H1 (cell line): Measurements from ENCODE around the gene PPM1G. TPM values are rescaled to one million over a fixed set of nuclear protein-coding genes. Genes with fewer than 3 reads are reported as not detected.

Experiments used
- SP2 ChIP-seq: IDR thresholded peaks from 2 replicates; pipeline ENCODE4 v1.6.1; 2012; ENCODE audit warnings: mild to moderate bottlenecking, low read length, inconsistent platforms
- polyA plus RNA-seq, 7 experiments: library from polyadenylated mRNA; depleted of rRNA in 3 of 7; stranded (reverse) in 5 of 7; unstranded in 2 of 7; fragments of >200 nt in 5 of 7; fragments of 200-250 nt in 2 of 7; gene quantifications; 1 replicate in 5 of 7; 2 replicates in 1 of 7; 4 replicates in 1 of 7; pipeline versions ENCODE4 v1.2.1 to v1.2.3, GENCODE V29; 2011 to 2013; ENCODE audit warnings: missing spikeins in 2 of 7, mixed read lengths in 2 of 7
- total RNA-seq: library from RNA; stranded (reverse); fragmentation: NEBNext Ultra II Directional; extraction: Animal tissue kit (Norgen Biotek cat#: 25700); gene quantifications from 2 replicates; pipeline ENCODE4 v1.2.1, GENCODE V29; 2021
- TF ChIP-seq, protein P1 (sequence below): fragments of 300-600 bp; sonication (generic); IDR thresholded peaks from 2 replicates; pipeline ENCODE4 v1.7.1; 2012; ENCODE audit warnings: low read length, moderate library complexity, mild to moderate bottlenecking, inconsistent platforms; ENCODE audit not compliant: insufficient replicate concordance
- TF ChIP-seq, protein P2 (sequence below), 3 experiments: IDR thresholded peaks; 1 replicate in 2 of 3; 2 replicates in 1 of 3; pipeline versions ENCODE4 v1.5.1 to v1.6.1; 2011; ENCODE audit warnings: low read length in 3 of 3, mild to moderate bottlenecking in 3 of 3, inconsistent platforms in 2 of 3, low read depth in 1 of 3, moderate library complexity in 1 of 3; ENCODE audit not compliant: insufficient read depth in 1 of 3; ENCODE audit errors: control extremely low read depth in 1 of 3

Gene PPM1G
- total and polyA plus RNA-seq, 2 of the 8 experiments (the other 6 are each of a cell fraction or from before 2014, with no cell fraction given) = 73.3 to 203 TPM

DNA sequence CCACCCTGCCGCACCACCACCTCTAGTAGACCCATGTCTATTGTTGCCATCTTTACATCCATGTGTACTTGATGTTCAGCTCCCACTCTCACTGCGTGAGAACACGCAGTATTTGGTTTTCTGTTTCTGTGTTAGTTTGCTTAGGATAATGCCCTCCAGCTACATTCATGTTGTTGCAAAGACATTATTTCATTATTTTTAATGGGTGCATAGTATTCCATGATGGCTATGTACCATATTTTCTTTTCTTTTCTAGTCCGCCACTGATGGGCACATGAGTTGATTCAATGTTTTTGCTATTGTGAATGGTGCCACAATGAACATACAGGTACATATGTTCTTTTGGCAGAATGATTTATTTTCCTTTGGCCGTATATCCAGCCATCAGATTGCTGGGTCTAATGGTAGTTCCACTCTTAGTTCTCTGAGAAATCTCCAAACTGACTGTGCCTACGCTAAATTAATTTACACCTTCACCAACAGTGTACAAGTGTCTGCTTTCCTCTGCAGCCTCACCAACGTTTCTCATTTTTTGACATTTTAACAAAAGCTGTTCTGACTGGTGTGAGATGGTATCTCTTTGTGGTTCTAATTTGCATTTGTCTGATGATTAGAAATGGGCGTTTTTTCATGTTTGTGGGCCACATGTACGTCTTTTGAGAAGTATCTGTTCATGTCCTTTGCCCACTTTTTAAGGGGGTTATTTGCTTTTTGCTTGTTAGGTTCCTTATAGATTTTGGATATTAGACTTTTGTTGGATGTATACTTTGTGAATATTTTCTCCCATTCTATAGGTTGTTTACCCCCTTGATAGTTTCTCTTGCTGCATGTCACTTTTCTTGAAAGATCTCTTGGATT lies 18.3 kb downstream of the PPM1G start (continued):
- TF ChIP-seq, protein P1, sequence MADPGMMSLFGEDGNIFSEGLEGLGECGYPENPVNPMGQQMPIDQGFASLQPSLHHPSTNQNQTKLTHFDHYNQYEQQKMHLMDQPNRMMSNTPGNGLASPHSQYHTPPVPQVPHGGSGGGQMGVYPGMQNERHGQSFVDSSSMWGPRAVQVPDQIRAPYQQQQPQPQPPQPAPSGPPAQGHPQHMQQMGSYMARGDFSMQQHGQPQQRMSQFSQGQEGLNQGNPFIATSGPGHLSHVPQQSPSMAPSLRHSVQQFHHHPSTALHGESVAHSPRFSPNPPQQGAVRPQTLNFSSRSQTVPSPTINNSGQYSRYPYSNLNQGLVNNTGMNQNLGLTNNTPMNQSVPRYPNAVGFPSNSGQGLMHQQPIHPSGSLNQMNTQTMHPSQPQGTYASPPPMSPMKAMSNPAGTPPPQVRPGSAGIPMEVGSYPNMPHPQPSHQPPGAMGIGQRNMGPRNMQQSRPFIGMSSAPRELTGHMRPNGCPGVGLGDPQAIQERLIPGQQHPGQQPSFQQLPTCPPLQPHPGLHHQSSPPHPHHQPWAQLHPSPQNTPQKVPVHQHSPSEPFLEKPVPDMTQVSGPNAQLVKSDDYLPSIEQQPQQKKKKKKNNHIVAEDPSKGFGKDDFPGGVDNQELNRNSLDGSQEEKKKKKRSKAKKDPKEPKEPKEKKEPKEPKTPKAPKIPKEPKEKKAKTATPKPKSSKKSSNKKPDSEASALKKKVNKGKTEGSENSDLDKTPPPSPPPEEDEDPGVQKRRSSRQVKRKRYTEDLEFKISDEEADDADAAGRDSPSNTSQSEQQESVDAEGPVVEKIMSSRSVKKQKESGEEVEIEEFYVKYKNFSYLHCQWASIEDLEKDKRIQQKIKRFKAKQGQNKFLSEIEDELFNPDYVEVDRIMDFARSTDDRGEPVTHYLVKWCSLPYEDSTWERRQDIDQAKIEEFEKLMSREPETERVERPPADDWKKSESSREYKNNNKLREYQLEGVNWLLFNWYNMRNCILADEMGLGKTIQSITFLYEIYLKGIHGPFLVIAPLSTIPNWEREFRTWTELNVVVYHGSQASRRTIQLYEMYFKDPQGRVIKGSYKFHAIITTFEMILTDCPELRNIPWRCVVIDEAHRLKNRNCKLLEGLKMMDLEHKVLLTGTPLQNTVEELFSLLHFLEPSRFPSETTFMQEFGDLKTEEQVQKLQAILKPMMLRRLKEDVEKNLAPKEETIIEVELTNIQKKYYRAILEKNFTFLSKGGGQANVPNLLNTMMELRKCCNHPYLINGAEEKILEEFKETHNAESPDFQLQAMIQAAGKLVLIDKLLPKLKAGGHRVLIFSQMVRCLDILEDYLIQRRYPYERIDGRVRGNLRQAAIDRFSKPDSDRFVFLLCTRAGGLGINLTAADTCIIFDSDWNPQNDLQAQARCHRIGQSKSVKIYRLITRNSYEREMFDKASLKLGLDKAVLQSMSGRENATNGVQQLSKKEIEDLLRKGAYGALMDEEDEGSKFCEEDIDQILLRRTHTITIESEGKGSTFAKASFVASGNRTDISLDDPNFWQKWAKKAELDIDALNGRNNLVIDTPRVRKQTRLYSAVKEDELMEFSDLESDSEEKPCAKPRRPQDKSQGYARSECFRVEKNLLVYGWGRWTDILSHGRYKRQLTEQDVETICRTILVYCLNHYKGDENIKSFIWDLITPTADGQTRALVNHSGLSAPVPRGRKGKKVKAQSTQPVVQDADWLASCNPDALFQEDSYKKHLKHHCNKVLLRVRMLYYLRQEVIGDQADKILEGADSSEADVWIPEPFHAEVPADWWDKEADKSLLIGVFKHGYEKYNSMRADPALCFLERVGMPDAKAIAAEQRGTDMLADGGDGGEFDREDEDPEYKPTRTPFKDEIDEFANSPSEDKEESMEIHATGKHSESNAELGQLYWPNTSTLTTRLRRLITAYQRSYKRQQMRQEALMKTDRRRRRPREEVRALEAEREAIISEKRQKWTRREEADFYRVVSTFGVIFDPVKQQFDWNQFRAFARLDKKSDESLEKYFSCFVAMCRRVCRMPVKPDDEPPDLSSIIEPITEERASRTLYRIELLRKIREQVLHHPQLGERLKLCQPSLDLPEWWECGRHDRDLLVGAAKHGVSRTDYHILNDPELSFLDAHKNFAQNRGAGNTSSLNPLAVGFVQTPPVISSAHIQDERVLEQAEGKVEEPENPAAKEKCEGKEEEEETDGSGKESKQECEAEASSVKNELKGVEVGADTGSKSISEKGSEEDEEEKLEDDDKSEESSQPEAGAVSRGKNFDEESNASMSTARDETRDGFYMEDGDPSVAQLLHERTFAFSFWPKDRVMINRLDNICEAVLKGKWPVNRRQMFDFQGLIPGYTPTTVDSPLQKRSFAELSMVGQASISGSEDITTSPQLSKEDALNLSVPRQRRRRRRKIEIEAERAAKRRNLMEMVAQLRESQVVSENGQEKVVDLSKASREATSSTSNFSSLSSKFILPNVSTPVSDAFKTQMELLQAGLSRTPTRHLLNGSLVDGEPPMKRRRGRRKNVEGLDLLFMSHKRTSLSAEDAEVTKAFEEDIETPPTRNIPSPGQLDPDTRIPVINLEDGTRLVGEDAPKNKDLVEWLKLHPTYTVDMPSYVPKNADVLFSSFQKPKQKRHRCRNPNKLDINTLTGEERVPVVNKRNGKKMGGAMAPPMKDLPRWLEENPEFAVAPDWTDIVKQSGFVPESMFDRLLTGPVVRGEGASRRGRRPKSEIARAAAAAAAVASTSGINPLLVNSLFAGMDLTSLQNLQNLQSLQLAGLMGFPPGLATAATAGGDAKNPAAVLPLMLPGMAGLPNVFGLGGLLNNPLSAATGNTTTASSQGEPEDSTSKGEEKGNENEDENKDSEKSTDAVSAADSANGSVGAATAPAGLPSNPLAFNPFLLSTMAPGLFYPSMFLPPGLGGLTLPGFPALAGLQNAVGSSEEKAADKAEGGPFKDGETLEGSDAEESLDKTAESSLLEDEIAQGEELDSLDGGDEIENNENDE = no peak
- no peak for TF ChIP-seq SP2
- TF ChIP-seq, protein P2, sequence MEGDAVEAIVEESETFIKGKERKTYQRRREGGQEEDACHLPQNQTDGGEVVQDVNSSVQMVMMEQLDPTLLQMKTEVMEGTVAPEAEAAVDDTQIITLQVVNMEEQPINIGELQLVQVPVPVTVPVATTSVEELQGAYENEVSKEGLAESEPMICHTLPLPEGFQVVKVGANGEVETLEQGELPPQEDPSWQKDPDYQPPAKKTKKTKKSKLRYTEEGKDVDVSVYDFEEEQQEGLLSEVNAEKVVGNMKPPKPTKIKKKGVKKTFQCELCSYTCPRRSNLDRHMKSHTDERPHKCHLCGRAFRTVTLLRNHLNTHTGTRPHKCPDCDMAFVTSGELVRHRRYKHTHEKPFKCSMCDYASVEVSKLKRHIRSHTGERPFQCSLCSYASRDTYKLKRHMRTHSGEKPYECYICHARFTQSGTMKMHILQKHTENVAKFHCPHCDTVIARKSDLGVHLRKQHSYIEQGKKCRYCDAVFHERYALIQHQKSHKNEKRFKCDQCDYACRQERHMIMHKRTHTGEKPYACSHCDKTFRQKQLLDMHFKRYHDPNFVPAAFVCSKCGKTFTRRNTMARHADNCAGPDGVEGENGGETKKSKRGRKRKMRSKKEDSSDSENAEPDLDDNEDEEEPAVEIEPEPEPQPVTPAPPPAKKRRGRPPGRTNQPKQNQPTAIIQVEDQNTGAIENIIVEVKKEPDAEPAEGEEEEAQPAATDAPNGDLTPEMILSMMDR (IDR thresholded peaks at IDR 0.05; ENCODE audit: control extremely low read depth in 1 of 3, insufficient read depth in 1 of 3, low read depth in 1 of 3, low read length in 3 of 3) = no peak
